Measurements from ENCODE around the gene AGBL3. TPM values are rescaled to one million over a fixed set of nuclear protein-coding genes. Genes with fewer than 3 reads are reported as not detected.

Gene AGBL3
- total and polyA plus RNA-seq, 9 of the 15 experiments (the other 6 are each of a cell fraction or from before 2014, with no cell fraction given): 0.54 to 2.9 (median 1.7) TPM

DNA sequence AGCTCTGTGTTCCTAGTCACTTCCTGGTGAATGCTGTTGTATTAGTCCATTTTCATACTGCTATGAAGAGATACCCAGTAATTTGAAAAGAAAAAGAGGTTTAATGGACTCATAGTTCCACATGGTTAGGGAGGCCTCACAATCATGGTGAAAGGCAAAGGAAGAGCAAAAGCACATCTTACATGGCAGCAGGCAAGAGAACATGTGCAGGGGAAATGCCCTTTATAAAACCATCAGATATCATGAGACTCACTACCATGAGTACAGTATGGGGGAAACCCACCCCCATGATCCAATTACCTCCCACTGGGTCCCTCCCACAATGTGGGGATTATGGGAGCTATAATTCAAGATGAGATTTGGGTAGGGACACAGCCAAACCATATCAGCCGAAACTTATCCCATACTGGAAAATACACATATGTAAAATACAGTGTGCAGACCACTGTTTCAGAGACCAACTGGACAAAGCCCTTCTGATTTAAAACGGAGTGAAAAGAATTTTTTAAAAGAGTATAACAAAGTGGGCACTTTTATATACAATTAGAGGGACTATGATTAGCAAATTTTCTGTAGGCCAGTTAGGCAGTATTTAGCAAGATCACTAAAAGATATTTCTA, 176.2 kb downstream of the AGBL3 start (continued):
- peak; percentile 50 for TF ChIP-seq MGA (IDR thresholded peaks at IDR 0.05)
- no peak for TF ChIP-seq TFAM (CRISPR knock-in tag; conservative IDR thresholded peaks at IDR 0.05)
- no peak for TF ChIP-seq ZBTB33 (CRISPR knock-in tag; IDR thresholded peaks at IDR 0.05)
- TF ChIP-seq, protein P1, sequence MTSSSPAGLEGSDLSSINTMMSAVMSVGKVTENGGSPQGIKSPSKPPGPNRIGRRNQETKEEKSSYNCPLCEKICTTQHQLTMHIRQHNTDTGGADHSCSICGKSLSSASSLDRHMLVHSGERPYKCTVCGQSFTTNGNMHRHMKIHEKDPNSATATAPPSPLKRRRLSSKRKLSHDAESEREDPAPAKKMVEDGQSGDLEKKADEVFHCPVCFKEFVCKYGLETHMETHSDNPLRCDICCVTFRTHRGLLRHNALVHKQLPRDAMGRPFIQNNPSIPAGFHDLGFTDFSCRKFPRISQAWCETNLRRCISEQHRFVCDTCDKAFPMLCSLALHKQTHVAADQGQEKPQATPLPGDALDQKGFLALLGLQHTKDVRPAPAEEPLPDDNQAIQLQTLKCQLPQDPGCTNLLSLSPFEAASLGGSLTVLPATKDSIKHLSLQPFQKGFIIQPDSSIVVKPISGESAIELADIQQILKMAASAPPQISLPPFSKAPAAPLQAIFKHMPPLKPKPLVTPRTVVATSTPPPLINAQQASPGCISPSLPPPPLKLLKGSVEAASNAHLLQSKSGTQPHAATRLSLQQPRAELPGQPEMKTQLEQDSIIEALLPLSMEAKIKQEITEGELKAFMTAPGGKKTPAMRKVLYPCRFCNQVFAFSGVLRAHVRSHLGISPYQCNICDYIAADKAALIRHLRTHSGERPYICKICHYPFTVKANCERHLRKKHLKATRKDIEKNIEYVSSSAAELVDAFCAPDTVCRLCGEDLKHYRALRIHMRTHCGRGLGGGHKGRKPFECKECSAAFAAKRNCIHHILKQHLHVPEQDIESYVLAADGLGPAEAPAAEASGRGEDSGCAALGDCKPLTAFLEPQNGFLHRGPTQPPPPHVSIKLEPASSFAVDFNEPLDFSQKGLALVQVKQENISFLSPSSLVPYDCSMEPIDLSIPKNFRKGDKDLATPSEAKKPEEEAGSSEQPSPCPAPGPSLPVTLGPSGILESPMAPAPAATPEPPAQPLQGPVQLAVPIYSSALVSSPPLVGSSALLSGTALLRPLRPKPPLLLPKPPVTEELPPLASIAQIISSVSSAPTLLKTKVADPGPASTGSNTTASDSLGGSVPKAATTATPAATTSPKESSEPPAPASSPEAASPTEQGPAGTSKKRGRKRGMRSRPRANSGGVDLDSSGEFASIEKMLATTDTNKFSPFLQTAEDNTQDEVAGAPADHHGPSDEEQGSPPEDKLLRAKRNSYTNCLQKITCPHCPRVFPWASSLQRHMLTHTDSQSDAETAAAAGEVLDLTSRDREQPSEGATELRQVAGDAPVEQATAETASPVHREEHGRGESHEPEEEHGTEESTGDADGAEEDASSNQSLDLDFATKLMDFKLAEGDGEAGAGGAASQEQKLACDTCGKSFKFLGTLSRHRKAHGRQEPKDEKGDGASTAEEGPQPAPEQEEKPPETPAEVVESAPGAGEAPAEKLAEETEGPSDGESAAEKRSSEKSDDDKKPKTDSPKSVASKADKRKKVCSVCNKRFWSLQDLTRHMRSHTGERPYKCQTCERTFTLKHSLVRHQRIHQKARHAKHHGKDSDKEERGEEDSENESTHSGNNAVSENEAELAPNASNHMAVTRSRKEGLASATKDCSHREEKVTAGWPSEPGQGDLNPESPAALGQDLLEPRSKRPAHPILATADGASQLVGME (CRISPR knock-in tag; IDR thresholded peaks at IDR 0.05): no peak
